Stimulated activated CD4-positive, alpha-beta T cell treated with anti-CD3 and anti-CD28 coated beads, TNF-alpha, amount 100 ng/mL, for 24 hours (primary cell): ENCODE measurements around the gene MEPE.

Source experiments
- DNase-seq, 3 experiments: peaks; one replicate each; pipeline ENCODE4 v3.0.0-alpha.2; 2020; ENCODE audit warnings: low read depth in 3 of 3

The MEPE gene

GRCh38 chr4:87843936-87844335 lies 11.2 kb downstream of the MEPE start:
- DNase-seq: no peak

DNA sequence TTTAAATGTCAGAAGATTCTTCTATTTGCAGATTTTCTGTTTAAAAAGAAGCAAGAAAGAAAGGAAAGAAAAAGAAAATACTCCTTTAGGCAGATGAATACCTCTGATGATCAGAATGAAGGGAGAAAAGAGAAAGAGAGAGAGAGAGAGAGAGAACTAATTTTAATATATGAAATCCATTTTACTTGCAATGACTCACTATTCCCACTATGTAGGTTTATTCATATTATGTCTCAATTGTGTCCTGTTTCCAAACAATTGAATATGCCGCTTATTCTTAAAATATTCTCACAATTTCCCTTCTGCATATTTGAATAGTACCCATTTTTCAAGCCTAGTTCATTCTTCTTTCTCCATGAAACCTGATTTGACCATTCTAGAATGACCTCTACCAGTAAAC lies 11.7 kb downstream of the MEPE start:
- DNase-seq: no peak

GRCh38 chr4:87846226-87846625 lies 13.5 kb downstream of the MEPE start:
- DNase-seq: no peak

GRCh38 chr4:87848622-87849351 lies 16.0 kb downstream of the MEPE start:
- DNase-seq: peak in 1 of 3 experiments; percentile 16

- DNase-seq: no peak
Observed at GRCh38 chr4:87849612-87850011, 16.8 kb downstream of the MEPE start.

DNA sequence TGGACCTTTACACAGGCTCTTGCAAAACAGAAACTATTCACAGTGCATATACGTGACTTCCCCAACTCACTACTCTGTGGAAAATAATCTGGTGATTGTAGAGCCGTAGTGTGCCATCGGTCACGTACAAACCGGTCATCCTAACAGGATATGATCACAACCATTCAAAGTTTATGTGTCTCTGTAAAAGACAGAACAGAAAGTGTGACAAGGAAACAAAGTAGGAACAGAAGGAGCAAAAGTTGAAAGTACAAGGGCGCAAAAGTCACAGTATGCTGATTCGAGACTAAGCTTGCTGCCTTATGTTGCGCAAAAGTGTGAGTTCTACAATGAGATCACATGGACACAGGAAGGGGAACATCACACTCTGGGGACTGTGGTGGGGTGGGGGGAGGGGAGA lies 18.6 kb downstream of the MEPE start:
- no peak for DNase-seq

DNA sequence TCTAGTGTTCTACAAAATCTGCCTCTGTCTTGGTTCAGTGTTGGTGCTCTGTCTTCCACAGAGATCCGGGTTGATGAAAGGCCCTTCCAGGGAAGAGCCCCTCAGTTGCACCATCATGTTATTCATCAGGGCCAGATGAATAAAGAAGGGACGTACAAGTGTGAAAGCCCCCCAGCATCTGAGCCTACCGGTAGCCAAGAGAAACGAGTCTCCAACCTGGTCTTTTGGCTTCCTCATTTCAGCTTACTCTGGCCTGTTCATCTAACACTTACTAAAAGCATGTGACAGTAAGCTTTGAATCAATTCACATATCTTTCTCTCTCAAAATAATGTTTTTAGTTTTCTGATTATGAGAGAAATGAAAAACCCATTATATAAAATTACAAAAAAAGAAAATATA lies 19.2 kb downstream of the MEPE start:
- no peak for DNase-seq

DNA sequence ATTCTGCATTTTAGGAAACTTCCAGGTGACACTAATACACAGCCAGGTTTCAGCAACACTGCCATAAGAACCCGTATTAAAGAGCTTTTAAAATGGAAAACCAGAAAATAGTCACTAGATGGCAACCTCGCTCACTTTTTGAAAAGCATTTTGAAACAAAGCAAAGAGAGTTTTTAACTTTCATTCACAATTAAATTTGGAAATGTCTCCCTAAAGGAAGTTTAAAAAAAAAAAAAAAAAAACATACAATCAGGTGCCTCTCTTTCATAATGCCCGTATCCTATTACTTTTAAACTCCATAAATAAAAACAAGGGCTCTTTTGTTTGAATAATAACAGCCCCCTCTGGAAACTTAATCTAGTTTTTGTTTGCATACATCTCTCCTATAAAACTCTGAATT lies 20.3 kb downstream of the MEPE start:
- no peak for DNase-seq

- DNase-seq: no peak
Observed at GRCh38 chr4:87853891-87854290, 21.1 kb downstream of the MEPE start.

GRCh38 chr4:87855559-87855958 lies 22.8 kb downstream of the MEPE start:
- DNase-seq: no peak

GRCh38 chr4:87856816-87857215 lies 24.0 kb downstream of the MEPE start:
- DNase-seq: no peak

DNA sequence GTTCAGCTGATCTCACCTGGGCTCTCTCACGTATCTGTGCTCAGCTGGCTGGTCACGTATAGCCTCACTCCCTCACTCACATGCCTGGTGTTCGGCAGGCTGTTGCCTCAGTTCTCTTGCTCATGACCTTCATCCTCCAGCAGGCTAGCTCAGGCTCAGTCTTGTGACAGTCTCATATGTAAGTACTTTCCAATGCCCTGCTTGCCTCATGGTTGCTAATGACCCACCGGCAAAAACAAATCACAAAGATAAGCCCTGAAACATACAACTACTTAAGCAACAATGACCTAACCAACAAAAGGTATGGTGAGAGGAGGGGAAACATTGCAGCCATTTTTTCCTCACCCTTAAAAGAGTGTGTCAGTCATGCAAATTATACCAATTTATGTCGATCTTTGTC lies 25.0 kb downstream of the MEPE start:
- DNase-seq: no peak

DNA sequence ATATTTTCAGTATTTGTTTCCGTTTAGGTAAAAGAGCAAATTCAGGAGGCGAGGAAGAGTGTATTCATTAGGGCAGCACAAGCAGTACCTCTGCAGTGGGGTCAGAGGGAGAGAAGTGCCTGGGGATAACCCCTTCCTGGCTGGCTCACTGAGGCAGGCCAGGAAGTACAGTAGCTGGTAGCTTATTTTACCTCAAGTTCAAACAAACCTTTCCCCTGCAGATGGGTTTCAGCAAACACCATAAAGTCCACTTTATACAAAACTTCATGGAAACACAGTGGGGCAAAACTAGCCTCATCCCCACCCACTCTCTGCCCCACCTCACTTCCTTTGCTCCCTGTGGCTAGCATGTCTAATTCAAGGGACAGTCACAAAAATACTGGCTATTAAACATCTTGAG lies 29.5 kb downstream of the MEPE start:
- no peak for DNase-seq

DNA sequence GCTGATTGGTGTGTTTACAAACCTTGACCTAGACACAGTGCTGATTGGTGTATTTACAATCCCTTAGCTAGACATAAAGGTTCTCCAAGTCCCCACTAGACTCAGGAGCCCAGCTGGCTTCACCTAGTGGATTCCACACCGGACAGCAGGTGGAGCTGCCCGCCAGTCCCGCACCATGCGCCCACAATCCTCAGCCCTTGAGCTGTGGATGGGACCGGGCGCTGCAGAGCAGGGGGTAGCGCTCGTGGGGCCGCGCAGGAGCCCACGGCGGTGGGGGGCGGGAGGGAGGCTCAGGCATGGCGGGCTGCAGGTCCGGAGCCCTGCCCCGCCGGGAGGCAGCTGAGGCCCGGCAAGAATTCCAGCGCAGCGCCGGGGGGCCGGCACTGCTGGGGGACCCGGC lies 30.7 kb downstream of the MEPE start:
- DNase-seq: no peak

DNA sequence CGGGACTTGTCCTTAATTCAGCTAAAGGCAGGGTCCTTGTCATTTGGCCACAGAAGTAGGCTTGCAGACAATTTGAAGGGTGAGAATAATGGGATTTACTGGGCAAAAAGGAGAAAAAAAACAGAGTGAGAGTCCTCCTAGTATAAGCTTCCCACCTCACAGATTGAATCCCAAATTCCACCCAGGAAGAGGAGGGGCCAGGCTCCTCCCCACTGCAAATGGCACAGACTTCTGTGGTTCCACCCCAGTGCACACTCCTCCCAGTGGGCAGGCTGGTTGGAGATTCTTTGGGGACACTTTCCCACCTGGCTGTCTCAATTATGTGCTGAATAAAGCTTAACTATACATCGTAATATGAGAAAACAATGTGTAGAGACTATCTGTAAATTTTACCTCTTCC lies 31.6 kb downstream of the MEPE start:
- no peak for DNase-seq

DNA sequence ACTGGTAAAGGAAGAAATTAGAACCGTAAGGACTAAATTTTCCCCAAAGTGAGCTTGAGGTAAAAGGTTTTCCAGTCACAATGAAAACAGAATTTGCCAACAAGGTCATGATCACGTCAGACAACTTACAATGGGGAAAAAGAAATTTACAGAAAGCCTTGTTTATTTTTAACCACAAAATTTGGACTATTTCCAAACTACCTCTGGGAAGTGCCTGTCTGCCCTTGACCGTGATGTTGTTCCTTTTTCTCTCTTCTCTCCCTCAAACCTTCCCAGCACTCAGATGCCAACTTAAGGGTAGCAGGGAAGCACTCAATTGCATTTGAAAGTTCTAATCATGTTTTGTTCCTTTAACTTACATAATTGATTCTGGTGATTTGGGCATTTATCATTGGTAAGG lies 32.5 kb downstream of the MEPE start:
- no peak for DNase-seq

DNA sequence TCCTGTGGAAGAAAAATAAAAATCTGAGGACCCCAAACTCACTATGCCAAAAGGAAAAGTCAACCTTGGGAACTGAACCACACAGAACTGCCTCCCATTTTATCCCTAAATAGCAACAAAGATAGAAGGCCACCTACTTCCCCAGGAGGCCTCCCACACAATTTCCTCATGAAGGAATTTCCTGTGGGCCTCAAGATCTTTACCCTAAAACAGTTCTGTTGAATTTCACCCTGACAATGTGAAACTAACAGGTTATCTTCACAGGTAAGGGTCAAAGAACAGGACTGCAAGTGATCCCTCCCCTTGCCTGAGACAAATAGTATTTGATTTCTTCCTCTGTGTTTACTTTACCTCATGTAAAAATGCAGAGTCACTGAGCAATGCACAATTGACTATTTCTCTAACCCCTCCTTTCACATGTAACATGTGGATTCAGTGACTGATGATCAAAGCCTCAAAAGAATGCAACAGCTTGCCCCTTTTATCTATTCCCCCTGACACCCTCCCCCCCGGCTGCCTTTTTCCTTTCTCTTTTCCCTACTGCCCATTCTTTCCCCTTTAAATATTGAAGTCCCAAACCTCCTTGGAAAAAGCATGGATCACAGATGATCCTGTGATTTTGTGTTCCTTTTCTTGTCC lies 33.3 kb downstream of the MEPE start:
- DNase-seq: no peak

- DNase-seq: no peak
Observed at GRCh38 chr4:87868522-87868921, 35.8 kb downstream of the MEPE start.

GRCh38 chr4:87872028-87872427 lies 39.3 kb downstream of the MEPE start:
- no peak for DNase-seq

- DNase-seq: no peak
Observed at GRCh38 chr4:87875191-87875590, 42.4 kb downstream of the MEPE start.

DNA sequence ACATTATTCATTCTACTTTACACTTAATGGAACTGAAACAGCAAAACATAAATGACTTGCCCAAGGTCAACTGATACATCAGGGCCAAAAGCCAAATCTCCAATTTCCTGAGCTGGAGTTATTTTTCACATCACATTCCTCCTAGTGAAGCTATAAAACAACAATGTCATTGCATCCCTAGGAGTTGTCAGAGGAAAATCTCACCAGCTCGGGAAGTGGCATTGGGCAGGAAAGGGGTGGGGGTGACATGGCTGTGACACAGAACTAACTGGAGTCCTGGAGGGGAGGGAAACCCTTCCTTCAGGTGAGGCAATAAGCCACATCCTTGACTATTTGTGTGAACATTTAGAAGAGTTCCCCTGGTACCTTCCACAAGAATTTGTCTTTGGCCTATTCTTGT lies 47.3 kb downstream of the MEPE start:
- no peak for DNase-seq

DNA sequence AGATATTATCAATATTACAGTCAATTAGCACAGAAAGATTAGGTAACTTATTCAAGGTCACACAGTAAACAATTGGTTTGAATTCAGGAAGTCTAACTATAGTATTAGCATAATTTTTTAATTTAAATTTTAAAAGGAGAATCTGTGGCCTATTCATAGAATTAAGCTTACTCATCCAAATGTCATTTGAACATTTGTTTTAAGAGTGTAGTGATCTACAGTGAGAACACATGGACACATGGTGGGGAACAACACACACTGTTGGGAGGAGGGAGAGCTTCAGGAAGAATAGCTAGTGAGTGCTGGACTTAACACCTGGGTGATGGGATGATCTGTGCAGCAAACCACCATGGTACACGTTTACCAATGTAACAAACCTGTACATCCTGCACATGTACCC lies 48.3 kb downstream of the MEPE start:
- DNase-seq: no peak

GRCh38 chr4:87882321-87882720 lies 49.6 kb downstream of the MEPE start:
- DNase-seq: no peak

- no peak for DNase-seq
Observed at GRCh38 chr4:87882861-87883260, 50.1 kb downstream of the MEPE start.
